ENCODE data around the gene PKNOX2.

PKNOX2 gene, protein sequence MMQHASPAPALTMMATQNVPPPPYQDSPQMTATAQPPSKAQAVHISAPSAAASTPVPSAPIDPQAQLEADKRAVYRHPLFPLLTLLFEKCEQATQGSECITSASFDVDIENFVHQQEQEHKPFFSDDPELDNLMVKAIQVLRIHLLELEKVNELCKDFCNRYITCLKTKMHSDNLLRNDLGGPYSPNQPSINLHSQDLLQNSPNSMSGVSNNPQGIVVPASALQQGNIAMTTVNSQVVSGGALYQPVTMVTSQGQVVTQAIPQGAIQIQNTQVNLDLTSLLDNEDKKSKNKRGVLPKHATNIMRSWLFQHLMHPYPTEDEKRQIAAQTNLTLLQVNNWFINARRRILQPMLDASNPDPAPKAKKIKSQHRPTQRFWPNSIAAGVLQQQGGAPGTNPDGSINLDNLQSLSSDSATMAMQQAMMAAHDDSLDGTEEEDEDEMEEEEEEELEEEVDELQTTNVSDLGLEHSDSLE

DNA sequence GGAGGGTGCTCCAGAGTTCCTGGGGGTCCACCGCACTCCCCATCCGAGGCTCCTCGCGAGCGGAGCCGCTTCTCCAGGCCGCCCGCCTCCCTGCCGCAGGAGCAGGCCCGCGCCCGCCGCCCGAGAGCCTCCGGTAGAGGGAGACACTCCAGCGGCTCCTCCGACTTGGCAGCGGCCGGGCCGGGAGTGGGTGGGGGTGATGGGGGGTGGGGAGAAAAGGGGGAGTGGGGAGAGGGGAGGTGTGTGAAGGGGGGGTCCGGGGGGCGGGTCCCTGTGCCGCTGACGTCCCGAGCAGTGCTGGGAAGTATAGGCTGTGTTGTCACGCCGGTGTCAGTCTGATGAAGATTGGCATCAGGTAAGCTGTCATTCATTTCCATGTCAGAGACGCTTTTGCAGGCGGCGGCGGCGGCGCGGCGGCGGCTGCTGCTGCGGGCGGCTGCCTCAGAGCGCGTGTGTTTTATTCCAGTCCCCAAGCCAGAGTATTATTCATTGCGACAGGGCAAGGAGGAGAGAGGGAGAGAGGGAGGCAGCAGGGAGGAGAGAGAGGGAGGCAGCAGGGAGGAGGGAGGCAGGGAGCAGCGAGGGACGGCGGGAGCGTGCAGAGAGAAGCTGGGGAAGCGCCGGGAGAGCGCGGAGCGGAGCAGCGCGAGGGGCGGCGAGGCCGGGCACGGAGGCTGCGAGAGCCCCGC is at the start of gene PKNOX2:
TSS of gene PKNOX2 (plus strand) at position 330 of the 689 bp plus-strand sequence. CDS start 186,555 bp downstream, outside the sequence.
- DNase-seq (ENCODE audit: low read depth in 2 of 2): no peak

DNA sequence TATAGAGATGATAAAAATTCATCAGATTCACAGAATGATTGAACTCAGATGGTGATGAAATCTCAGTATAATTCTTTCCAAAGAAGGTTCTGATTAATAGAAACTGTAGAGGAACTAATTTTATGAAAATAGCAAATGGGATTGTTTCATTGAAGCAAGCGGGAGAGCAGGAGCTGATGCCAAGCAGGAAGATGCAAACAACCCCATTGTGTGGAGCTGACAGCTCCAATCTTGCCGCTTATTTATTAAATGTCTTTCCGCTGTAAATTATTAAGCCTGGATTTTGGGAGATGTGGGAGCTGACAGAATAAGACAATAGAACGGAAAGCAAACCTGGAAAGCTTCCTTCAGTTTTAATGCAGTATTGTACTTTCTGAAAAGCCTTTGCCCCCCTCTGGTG is 47.1 kb upstream of the PKNOX2 start:
- DNase-seq (ENCODE audit: low read depth in 2 of 2): no peak

DNA sequence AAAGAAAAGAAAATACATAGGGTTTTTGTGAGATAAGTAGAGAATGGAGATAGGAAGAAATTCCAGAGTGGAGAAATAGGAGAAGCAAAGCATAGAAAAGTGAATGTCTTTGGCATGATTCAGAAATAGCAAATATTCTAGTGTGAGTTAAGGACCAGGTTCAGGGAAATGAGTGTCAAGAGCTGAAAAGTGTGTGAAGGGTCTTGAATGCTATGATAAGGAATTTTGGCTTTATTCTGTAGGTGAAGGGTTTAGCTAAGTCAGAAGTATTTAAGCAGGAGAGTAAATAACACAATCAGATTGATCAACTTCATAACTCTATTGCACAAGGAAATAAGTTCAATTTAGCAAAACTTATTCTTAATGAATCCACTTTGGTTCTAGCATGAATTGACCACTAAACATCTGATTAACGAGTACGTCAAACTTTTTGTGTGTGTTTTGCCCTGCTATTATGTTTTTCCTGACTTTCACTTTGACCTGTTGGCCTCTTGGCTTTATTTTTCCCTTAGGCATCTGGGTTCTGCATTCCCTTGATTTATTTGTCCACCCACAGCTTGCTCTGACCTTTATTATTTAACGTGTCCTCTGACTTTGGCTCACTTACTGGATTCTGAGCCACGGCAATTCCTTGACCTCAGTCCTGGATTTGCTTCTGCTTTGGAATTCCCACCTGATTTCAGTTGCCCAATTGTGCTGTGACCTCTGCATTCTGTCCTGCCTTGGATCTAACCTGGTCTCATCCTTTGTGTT is 41.2 kb upstream of the PKNOX2 start:
- DNase-seq (ENCODE audit: low read depth in 2 of 2): no peak

DNA sequence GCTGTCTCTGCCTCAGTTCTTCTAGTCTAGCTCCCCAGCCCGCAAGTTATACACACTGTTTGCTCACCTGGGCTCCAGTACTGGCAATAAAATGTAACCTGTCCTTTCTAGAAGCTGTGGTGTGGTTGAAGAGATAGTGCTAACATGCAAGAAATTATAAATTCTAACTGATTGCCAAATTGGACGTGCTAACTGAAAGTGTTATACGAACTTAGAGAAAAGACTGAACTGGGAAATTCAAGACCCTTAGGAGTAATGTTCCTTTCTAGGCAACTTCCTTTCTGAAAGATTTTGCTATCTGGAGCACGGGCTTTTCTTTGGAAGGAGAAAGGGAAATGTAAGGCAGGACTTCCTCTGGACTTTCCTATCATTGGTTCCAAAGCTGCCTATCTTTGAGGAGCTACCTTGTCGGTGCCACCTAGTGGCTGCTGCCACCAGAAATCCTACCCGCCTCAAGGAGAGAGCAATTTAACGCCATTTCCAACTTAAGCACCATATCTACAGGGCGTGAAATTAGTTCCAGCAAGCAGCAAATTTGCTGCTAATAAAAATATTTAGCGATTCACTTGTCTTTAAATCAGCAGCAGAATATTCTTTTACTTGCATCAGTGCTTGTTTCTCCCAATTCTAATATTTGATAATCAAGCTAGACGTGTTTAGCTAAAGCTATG is 40.5 kb upstream of the PKNOX2 start:
- no peak for DNase-seq (ENCODE audit: low read depth in 2 of 2)

DNA sequence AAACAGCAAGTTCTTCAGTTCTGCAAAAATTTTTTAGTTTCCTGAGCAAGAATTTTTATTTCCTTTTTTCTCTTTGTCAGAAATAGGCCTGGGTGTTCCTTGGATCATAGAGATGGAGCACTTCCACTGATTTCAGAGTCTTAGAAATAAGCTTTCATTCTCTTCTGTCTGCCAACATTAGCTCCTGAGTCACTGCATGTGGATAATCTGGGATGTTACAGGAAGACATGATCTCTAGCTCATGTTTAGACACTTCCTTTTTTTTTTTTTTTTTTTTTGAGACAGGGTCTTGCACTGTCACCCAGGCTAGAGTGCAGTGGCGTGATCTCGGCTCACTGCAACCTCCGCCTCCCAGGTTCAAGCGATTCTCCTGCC is 39.9 kb upstream of the PKNOX2 start:
- no peak for DNase-seq (ENCODE audit: low read depth in 2 of 2)

DNA sequence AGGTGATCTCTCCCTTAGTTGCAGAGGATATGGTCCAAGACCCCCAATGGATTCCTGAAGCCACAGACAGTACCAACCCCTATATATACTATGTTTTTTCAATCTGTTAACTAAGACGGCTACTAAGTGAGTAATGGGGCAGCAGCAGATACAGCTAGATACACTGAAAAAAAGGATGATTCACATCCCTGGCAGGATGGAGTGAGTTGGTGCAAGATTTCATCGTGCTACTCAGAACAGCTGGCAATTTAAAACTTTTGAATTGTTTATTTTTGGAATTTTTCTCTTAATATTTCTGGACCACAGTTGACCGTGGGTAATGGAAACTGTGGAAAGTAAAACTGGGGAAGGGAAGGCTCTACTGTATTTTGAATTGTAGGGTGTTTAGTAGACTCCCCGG is 36.1 kb upstream of the PKNOX2 start:
- DNase-seq (ENCODE audit: low read depth in 2 of 2): no peak

DNA sequence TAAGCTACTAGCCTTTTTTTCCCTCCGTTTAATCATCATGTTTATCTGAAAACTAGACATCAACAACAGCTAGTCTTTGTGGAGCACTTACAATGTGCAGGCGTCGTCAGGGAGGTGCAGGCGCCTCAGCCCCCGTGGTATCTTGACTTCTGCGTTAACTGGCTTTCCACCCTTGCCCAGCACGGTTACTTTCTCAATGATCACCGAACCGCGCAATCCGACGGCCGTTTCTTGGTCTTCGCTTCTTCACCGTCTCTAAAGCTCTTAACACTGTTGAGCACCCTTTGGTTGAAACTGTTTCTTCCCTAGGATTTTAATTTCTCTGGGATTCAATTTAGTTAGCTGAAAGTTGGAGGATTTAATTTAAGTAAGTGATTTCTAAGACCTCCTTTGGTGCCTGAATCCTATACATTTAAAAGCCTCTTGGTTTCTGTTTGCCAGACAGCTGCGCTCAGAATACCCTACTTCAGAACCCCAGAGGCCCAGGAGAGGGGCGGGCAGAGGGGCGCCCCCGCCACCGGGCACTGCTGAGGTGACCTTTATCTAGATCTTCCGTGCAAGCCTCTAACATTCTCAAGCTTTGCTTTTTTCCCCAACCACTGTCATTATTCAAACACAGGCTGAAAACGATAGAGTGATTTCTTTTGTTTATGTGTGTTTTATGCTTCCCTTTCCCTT is 35.1 kb upstream of the PKNOX2 start:
- DNase-seq (ENCODE audit: low read depth in 2 of 2): no peak

DNA sequence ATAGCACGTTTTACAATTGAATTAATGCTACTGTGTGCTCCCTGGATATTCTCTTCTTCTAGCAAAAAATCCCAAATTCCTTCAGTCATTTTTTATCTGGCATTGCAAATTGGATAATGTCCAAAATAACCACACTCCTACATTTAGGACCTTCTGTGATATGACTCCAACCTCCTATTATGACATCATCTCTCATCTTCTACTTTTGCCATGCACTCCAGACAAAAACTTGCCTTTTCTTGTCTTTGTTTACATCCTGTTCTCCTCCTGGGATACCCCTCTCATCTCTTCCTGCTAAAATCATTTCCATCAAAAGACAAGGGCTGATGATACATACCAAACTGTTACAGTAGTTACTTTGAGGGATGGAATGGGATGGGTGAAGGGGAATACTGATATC is 32.5 kb upstream of the PKNOX2 start:
- no peak for DNase-seq (ENCODE audit: low read depth in 2 of 2)

DNA sequence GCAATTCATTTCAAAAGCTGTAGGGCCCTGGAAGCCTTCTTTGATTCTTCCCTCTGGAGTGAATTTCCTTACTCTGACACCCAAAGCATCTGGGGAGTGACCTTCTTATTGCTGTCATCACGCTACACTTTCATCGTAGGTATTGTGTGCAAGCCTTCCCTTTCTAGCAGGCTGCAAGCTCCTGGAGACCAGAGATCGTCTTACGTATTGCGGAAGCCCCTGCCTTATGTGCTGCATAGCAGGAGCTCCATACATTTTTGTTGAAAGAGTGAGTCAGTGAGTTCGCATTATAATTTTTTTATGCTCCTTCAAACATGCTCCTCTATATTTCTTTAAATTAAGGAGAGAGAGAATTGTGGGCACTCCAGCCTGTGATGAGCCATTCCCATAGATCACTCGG is 32.0 kb upstream of the PKNOX2 start:
- peak; percentile 36 to 39 for DNase-seq (ENCODE audit: low read depth in 2 of 2)

DNA sequence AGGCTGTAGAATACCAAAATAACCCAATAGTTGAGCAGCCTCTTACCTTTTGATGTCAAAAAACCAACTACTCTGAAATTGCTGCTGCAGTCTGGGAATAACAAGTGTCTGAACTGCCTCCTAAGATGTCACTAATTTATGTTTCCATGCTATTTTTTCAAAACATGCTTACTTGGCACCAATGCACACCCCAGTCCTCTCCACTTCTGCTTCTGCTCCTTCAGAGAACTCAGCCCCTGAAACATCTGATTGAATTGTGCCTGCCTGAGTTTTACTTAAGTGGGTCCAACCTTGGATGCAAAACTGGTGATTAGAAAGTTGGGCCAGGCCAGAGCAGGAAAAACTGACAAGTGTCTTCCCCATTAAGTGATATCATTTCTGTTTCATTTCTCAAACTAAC is 28.6 kb upstream of the PKNOX2 start:
- no peak for DNase-seq (ENCODE audit: low read depth in 2 of 2)

DNA sequence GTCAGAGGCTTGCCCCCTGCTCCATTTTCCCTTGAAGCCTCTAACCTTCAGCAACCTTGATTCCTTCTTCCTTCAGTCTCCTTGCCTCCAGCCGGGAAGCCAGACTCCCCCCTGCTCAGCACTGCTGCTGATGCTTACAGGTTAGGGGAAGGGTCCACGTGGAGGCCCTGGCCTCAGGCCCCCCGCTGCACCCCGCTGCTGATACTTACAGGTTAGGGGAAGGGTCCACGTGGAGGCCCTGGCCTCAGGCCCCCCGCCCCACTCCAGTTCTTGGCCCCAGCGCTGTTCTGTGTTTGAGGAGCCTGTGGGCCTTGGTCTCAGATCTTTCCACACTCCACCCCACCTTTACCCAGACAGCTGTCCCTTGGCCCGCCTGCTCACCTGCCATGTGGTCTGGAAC is 25.6 kb upstream of the PKNOX2 start:
- DNase-seq (ENCODE audit: low read depth in 2 of 2): no peak

DNA sequence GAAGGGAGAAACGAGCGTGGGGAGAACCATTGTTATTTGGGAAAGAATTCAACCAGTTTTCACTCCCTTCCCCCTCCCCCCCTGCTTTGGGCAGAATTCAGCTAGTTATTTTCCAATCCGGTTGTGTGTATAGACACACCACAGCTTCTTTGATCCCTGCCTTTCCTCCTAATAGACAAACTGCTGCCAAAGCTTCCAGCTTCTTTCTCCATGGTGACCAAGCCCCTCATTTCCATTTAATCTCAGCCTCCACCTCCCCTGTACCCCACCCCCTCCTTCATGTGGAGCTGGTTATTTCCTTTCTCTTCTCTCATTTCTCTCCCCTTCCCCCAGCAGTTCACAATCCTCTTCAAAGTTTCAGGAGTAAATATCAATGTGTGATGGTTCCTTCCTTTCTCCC is 24.8 kb upstream of the PKNOX2 start:
- DNase-seq (ENCODE audit: low read depth in 2 of 2): no peak

DNA sequence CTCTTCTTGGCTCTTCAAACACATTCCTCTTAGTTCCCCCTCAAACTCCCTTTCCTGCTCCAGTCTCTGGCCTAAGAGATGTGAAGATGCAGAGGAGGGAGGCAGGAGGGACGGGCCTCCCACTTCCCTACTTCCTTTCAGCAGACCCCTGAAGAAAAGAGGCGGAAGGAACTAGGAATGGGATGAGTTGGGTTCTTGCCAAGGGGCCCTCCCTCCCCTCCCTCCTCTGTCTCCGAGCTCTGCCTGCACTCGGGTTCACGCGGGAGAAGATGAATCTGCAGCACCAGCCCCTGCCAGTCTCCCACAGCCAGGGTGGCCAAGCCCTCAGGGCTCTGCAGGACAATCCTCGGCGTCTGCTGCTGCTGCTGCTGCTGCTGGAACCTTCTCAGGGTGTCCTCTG is 24.3 kb upstream of the PKNOX2 start:
- DNase-seq (ENCODE audit: low read depth in 2 of 2): no peak

DNA sequence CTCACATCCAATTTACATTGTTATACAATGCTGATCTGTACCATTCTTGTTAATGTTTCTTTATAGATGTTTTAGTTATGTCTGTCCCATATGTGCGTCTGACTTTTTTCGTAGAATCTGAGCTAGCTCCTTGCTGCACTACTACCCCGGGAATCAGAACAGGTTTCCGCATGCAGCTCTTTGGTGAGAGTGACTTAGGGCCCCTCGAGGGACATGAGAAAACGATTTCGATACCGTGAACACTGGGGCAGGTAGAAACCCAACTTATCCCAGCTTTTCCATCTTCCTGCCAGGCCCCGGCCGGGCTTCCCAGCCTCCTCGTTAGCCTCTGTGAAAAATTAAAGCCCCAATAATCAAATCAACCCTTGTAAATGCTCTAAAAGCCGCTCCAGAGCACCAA is 23.4 kb upstream of the PKNOX2 start:
- DNase-seq (ENCODE audit: low read depth in 2 of 2): no peak

DNA sequence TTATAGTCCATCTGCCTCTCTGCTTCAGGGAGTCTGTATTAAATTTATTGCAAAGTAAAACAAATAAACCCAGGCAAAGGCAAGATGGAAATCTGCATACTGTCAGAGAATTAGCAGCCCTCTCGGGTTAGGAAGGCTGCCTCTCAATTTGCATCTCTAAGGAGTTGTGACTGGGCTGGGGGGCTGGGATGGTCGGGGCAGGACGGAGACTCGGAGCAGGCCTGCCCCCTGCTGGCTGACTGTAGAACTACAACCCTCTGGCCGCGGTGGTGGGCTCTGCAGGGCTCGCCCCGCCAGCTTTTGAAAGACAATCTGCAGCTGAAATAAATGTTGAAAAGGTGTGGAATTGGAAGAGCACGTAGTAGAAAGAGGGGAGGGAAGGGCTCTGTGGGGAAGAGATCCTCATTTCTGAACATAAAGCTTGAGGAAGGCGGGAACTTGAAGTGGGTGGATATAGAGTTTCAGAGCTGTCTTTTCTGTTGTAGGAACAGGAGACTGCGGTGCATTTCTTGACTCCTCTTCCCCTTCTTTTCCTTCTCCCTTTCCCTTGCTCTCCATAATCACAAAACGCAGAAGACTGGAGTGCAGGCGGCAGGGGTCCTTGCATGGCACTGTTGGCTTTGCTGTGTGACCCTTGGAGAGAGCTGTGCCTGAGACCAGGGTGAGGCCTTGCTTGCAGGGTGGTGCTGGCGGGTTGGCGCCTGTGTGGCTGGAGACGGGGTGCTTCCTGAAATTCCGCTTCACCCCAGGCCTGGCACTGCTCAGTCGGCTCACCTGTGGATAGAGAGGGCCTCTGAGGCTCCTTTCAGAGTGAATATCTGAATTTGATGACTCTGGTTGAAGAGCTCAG is 22.6 kb upstream of the PKNOX2 start:
- no peak for DNase-seq (ENCODE audit: low read depth in 2 of 2)

DNA sequence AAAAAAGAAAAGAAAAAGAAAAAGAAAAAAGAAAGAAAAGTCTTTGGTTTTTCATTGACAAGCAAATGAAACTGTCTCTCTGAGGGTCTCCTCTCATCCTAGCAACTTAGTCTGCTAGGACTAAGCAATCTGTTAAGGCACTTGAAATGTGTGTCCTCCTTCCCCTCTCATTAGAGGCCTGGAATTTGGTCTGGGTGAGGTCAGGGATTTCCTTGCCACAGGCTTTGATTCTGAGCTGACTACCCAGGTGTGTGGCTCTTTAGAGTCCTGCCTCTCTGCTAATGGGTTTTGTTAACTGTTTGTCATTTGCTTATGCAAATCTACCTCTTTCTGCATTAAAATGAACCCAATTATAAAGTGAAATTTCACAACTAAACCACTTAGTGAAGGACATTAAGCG is 18.3 kb upstream of the PKNOX2 start:
- DNase-seq (ENCODE audit: low read depth in 2 of 2): no peak

DNA sequence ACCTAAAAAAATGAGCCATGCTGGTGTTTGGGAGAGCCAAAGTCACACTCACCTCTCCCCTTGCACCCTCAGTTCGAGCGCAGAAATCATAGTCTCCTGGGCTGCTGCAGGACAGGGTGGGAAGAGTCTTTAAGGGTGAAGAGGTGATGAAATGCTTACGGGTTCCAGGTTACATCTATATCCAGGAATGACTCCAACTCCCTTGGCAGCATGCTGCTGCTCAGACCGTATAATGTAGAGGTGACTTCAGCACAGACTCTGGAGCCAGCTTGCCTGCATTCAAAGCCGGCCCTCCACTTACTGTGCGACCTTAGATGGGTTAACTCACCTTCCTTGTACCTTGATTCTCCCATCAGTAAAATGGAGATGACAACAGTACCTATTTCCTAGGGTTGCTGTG is 17.3 kb upstream of the PKNOX2 start:
- DNase-seq (ENCODE audit: low read depth in 2 of 2): no peak

DNA sequence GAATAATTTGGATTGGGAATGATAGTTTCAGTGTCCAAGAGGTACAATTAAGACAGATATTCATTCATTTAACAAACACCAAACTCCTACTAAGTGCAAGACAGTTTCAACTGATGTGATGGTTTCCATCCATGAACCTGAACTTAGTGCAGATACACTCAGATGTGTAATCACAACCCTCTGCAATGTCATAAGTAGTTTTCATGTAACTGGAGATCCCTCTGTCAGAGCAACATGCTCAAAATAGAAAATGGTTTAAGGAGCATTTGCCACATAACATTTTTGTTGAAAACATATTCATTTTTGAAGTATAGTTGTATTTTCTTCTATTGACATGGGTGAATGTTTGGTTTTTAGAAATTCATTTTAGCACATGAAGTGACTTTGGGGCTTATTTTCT is 16.5 kb upstream of the PKNOX2 start:
- no peak for DNase-seq (ENCODE audit: low read depth in 2 of 2)

DNA sequence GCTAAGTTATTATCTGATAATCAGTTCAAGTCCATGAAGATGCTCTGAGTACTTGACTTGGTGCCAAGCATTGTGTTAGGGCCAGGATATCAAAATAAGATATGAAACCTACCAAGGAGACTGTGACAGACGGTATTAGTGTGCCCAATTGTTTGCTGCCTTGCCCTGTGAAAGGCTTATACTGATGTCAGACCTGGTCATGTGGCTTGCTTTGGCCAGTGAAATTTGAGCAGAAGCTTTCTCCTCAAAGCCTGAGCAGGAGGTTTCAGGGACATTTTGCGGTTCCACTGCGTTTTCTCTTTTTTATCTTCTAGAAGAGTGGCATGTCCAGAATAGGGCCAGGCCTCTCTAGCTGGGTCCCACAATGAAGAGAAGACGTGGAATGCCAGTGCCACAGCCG is 15.8 kb upstream of the PKNOX2 start:
- DNase-seq (ENCODE audit: low read depth in 2 of 2): no peak

DNA sequence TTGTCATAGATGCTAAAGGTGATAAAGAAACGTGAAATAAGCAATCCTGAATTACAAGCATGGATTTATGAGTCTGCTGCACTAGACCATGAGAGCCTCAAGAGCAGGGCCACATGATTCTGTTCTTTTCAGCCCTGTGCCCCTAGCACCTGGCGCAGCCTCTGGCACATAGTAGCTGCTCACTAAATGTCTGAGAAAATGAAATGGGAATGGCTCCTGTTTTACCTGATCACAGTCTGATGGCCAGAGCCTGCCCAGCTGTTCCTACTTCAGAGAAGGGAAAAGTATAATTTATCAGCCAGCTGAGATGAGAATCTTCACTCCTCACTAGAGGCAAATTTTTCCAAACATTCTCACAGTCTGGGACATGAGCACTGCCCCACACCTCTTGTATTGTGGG is 10.7 kb upstream of the PKNOX2 start:
- DNase-seq (ENCODE audit: low read depth in 2 of 2): no peak
